CD14-positive monocyte (primary cell): ENCODE data around the gene DCLK3. TPM values are rescaled to one million over a fixed set of nuclear protein-coding genes. Genes with fewer than 3 reads are reported as not detected.
A peak's percentile ranks its signal among the peaks of the same experiment; 100 is the strongest.

Source experiments
- DNase-seq, 3 donors: peaks; one replicate each; pipeline ENCODE4 v3.0.0-alpha.2; 2011 to 2022
- H2AFZ ChIP-seq: 2 replicates; pipeline ENCODE4 v1.6.0; 2012; ENCODE audit warnings: mild to moderate bottlenecking, low read depth, low read length, inconsistent platforms; ENCODE audit not compliant: insufficient read depth, poor library complexity, severe bottlenecking
- H3K27ac ChIP-seq, 2 donors: 1 replicate in 1 of 2; 2 replicates in 1 of 2; pipeline ENCODE4 v1.5.1; 2012 to 2013; ENCODE audit warnings: low read length in 2 of 2, control low read depth in 1 of 2, inconsistent platforms in 1 of 2, low read depth in 1 of 2, mild to moderate bottlenecking in 1 of 2
- H3K27me3 ChIP-seq, 2 donors: one replicate each; pipeline versions ENCODE4 v1.6.0 to v1.6.1; 2011 to 2013; ENCODE audit warnings: low read length in 2 of 2; ENCODE audit not compliant: control insufficient read depth in 2 of 2, insufficient read depth in 2 of 2
- H3K36me3 ChIP-seq, 2 donors: replicated peaks in 1 of 2; 1 replicate in 1 of 2; 2 replicates in 1 of 2; pipeline versions ENCODE4 v1.5.1 to v1.6.1; 2012 to 2013; ENCODE audit warnings: low read length in 2 of 2, control low read depth in 1 of 2, inconsistent platforms in 1 of 2, mild to moderate bottlenecking in 1 of 2; ENCODE audit not compliant: insufficient read depth in 2 of 2, control insufficient read depth in 1 of 2
- H3K4me1 ChIP-seq, 2 donors: 1 replicate in 1 of 2; 2 replicates in 1 of 2; pipeline versions ENCODE4 v1.5.1 to v1.6.1; 2012 to 2013; ENCODE audit warnings: low read length in 2 of 2, control low read depth in 1 of 2, inconsistent platforms in 1 of 2, mild to moderate bottlenecking in 1 of 2, moderate library complexity in 1 of 2; ENCODE audit not compliant: insufficient read depth in 2 of 2, control insufficient read depth in 1 of 2
- H3K4me2 ChIP-seq: replicated peaks from 2 replicates; pipeline ENCODE3; 2012; ENCODE audit warnings: low read length, moderate library complexity, mild to moderate bottlenecking; ENCODE audit not compliant: poor library complexity, severe bottlenecking; ENCODE audit errors: extremely low read depth
- H3K4me3 ChIP-seq, 3 experiments: fragments of 200-600 bp in 1 of 3; sonication (generic) in 1 of 3; replicated peaks in 1 of 3; 1 replicate in 2 of 3; 2 replicates in 1 of 3; pipeline ENCODE4 v1.5.1; 2011 to 2013; ENCODE audit warnings: low read length in 3 of 3, mild to moderate bottlenecking in 3 of 3, control low read depth in 2 of 3, low read depth in 2 of 3, inconsistent platforms in 1 of 3, moderate library complexity in 1 of 3
- H3K79me2 ChIP-seq: 2 replicates; pipeline ENCODE4 v1.6.0; 2012; ENCODE audit warnings: mild to moderate bottlenecking, control low read depth, inconsistent platforms, low read length, moderate library complexity; ENCODE audit not compliant: insufficient read depth
- H3K9ac ChIP-seq: 2 replicates; pipeline ENCODE4 v1.6.0; 2017; ENCODE audit warnings: low read length, mild to moderate bottlenecking; ENCODE audit not compliant: insufficient read depth, poor library complexity, severe bottlenecking
- H3K9me3 ChIP-seq, 2 donors: replicated peaks in 1 of 2; 1 replicate in 1 of 2; 2 replicates in 1 of 2; pipeline versions ENCODE4 v1.5.1 to v1.6.1; 2012 to 2013; ENCODE audit warnings: low read length in 2 of 2, control low read depth in 1 of 2; ENCODE audit not compliant: control insufficient read depth in 1 of 2, insufficient read depth in 1 of 2
- H4K20me1 ChIP-seq: 2 replicates; pipeline ENCODE4 v1.6.0; 2012; ENCODE audit warnings: mild to moderate bottlenecking, low read length, control low read depth, moderate library complexity; ENCODE audit not compliant: insufficient read depth
- H3K27ac Mint-ChIP-seq, 7 donors: one replicate each; pipeline ENCODE4 v1.8.0; 2020; ENCODE audit warnings: mild to moderate bottlenecking in 7 of 7, mixed read lengths in 7 of 7, moderate library complexity in 6 of 7, inconsistent platforms in 2 of 7
- H3K27me3 Mint-ChIP-seq, 3 donors: one replicate each; pipeline ENCODE4 v1.8.0; 2021 to 2022; ENCODE audit warnings: low read depth in 3 of 3, mild to moderate bottlenecking in 3 of 3, mixed read lengths in 3 of 3, moderate library complexity in 3 of 3, inconsistent platforms in 1 of 3
- H3K36me3 Mint-ChIP-seq, 2 donors: one replicate each; pipeline ENCODE4 v1.8.0; 2020; ENCODE audit warnings: mixed read lengths in 2 of 2, inconsistent platforms in 1 of 2, mild to moderate bottlenecking in 1 of 2
- H3K4me1 Mint-ChIP-seq: one replicate; pipeline ENCODE4 v1.8.0; 2020; ENCODE audit warnings: mild to moderate bottlenecking, mixed read lengths
- H3K4me3 Mint-ChIP-seq, 2 donors: one replicate each; pipeline ENCODE4 v1.8.0; 2020; ENCODE audit warnings: mild to moderate bottlenecking in 2 of 2, mixed read lengths in 2 of 2, moderate library complexity in 1 of 2
- H3K9me3 Mint-ChIP-seq, 7 donors: one replicate each; pipeline ENCODE4 v1.8.0; 2020 to 2022; ENCODE audit warnings: mixed read lengths in 7 of 7, mild to moderate bottlenecking in 6 of 7, moderate library complexity in 6 of 7, inconsistent platforms in 2 of 7
- WGBS: methylation state at CpG from one replicate; pipeline ENCODE4 v1.1.5; 2013; ENCODE audit warnings: missing lambda C conversion rate; ENCODE audit not compliant: insufficient coverage; 5-methylcytosine and 5-hydroxymethylcytosine counted together
- intact Hi-C, 2 donors: fragments of 100-400 bp; cut with micrococcal nuclease; formaldehyde crosslinking; loops; one replicate each; pipeline versions ENCODE4 v1.15.0 to v1.15.1; 2023
- polyA plus RNA-seq, 3 donors: library from polyadenylated mRNA; depleted of rRNA in 1 of 3; unstranded in 2 of 3; stranded (reverse) in 1 of 3; fragments of 300-500 nt in 2 of 3; fragments of >200 nt in 1 of 3; fragmentation: Illumina TruSeq in 2 of 3; gene quantifications; 1 replicate in 2 of 3; 2 replicates in 1 of 3; pipeline ENCODE4 v1.2.3, GENCODE V29; 2012 to 2021
- TF ChIP-seq, protein P1 (sequence below): fragments of 200-600 bp; IDR thresholded peaks from one replicate; pipeline ENCODE4 v1.8.0; 2022; ENCODE audit warnings: antibody characterized with exemption, mild to moderate bottlenecking

The DCLK3 gene
- polyA plus RNA-seq, 3 donors: not detected

DNA sequence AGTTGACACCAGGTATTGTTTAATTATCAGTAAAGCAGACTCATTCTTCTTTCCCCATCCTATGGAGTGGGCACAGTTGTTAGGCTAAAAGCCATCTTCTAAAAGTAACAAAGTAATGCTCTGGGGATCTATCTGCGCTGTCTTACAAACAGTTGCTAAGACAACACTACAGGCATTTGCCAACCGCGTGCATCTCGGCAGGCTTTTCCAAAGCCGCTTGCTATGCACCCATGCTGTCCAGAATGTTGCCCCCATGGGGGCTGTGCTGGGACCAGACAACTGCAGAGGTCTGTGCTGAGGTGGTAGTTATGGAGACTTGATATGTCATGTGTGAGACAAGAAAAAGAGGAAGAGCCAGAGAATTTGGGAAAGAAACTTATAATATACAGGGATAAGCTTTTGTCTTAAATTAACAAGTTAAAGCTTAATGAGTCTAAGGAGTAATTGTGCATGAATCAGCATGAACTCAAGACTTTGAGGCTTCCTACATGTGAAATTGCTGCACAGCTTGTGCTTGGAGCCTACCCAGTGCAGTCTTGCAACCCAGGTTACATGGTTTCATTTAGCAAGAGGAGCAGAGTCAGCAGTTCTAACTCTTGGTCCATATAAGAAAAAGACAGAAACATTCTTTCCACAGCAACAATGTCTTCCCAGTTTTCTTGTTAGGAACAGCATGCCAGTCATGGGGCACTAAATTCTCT is 38.9 kb upstream of the DCLK3 start:
- Histone ChIP-seq H4K20me1 (no peaks in the 10 kb centered on the region), H3K36me3 (no peaks in the 10 kb centered on the region)
- intact Hi-C loops: no loop called here

GRCh38 chr3:36800533-36801116 is 36.3 kb upstream of the DCLK3 start:
- no peaks in the 10 kb centered on the region for H3K4me1 ChIP-seq
- 100% methylated on average over 3 of the region's 3 CpGs for WGBS
- no peaks in the 10 kb centered on the region for H3K36me3 Mint-ChIP-seq
- H3K27me3 ChIP-seq: no peaks in the 10 kb centered on the region
- no peak overlapping the region for H3K27ac ChIP-seq
- TF ChIP-seq, protein P1, sequence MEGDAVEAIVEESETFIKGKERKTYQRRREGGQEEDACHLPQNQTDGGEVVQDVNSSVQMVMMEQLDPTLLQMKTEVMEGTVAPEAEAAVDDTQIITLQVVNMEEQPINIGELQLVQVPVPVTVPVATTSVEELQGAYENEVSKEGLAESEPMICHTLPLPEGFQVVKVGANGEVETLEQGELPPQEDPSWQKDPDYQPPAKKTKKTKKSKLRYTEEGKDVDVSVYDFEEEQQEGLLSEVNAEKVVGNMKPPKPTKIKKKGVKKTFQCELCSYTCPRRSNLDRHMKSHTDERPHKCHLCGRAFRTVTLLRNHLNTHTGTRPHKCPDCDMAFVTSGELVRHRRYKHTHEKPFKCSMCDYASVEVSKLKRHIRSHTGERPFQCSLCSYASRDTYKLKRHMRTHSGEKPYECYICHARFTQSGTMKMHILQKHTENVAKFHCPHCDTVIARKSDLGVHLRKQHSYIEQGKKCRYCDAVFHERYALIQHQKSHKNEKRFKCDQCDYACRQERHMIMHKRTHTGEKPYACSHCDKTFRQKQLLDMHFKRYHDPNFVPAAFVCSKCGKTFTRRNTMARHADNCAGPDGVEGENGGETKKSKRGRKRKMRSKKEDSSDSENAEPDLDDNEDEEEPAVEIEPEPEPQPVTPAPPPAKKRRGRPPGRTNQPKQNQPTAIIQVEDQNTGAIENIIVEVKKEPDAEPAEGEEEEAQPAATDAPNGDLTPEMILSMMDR: no peak
- intact Hi-C loops: no loop called here
- no peak overlapping the region for H3K4me3 ChIP-seq
- peaks cover 0 to 15% (median 6%) of the 10 kb centered on the region in 7 donors for H3K9me3 Mint-ChIP-seq
- peaks cover 5 to 6% of the 10 kb centered on the region in 2 donors for H3K9me3 ChIP-seq
- no peak overlapping the region for H2AFZ ChIP-seq
- no peaks in the 10 kb centered on the region for H4K20me1 ChIP-seq
- no peak overlapping the region for H3K27ac Mint-ChIP-seq
- H3K4me1 Mint-ChIP-seq: no peaks in the 10 kb centered on the region
- no peaks in the 10 kb centered on the region for H3K36me3 ChIP-seq
- no peak overlapping the region for H3K9ac ChIP-seq
- no peak overlapping the region for H3K4me3 Mint-ChIP-seq
- peaks cover 2% of the 10 kb centered on the region in 3 donors for H3K27me3 Mint-ChIP-seq
- no peaks in the 10 kb centered on the region for H3K79me2 ChIP-seq
- no peak for DNase-seq
- no peak overlapping the region for H3K4me2 ChIP-seq

More for the DNA sequence above, 38.9 kb upstream of the DCLK3 start:
- H3K4me3 ChIP-seq: no peak overlapping the region
- TF ChIP-seq, protein P1: no peak
- H3K9ac ChIP-seq: no peak overlapping the region
- H2AFZ ChIP-seq: no peak overlapping the region
- H3K4me3 Mint-ChIP-seq: no peak overlapping the region
- no peaks in the 10 kb centered on the region for H3K4me1 Mint-ChIP-seq
- 100% methylated on average over 5 of the region's 5 CpGs for WGBS
- peak overlapping the region in 1 of 7 donors; percentile 36 for H3K27ac Mint-ChIP-seq
- peaks cover 7 to 24% (median 12%) of the 10 kb centered on the region in 7 donors for H3K9me3 Mint-ChIP-seq
- no peaks in the 10 kb centered on the region for H3K79me2 ChIP-seq
- H3K27me3 Mint-ChIP-seq: peaks cover 0 to 2% (median 0%) of the 10 kb centered on the region in 3 donors
- H3K27me3 ChIP-seq: no peaks in the 10 kb centered on the region
- DNase-seq: no peak
- no peak overlapping the region for H3K27ac ChIP-seq
- H3K36me3 Mint-ChIP-seq: no peaks in the 10 kb centered on the region
- H3K4me1 ChIP-seq: no peaks in the 10 kb centered on the region
- peaks cover 5 to 6% of the 10 kb centered on the region in 2 donors for H3K9me3 ChIP-seq
- no peak overlapping the region for H3K4me2 ChIP-seq
